NCI-H748 (cell line): ENCODE data around the gene ANXA10.
A peak's percentile ranks its signal among the peaks of the same experiment; 100 is the strongest.

Source experiments
- DNase-seq: peaks from one replicate; lab custom pipeline; 2025; ENCODE audit not compliant: unreplicated experiment; lab: John Stamatoyannopoulos, UW

The ANXA10 gene

GRCh38 chr4:168220893-168221292, 128.6 kb downstream of the ANXA10 start:
- DNase-seq, result no peak

GRCh38 chr4:168221301-168221700, 129.0 kb downstream of the ANXA10 start:
- peak; percentile 57 for DNase-seq
